Stimulated activated CD8-positive, alpha-beta memory T cell treated with anti-CD3 and anti-CD28 coated beads, Interleukin-12 subunit alpha, Interleukin-12 subunit beta, amount 100 ng/mL, for 24 hours (primary cell): ENCODE data around the gene PRX.
A peak's percentile ranks its signal among the peaks of the same experiment; 100 is the strongest.
"Not testable (repeated sequence)": the region's sequence is repeated elsewhere in the genome, so short reads cannot be mapped to it uniquely, and the experiment has no call there.

ENCODE experiments used
- DNase-seq: peaks from one replicate; pipeline ENCODE4 v3.0.0-alpha.2; 2020; ENCODE audit errors: extremely low read depth

PRX gene

DNA sequence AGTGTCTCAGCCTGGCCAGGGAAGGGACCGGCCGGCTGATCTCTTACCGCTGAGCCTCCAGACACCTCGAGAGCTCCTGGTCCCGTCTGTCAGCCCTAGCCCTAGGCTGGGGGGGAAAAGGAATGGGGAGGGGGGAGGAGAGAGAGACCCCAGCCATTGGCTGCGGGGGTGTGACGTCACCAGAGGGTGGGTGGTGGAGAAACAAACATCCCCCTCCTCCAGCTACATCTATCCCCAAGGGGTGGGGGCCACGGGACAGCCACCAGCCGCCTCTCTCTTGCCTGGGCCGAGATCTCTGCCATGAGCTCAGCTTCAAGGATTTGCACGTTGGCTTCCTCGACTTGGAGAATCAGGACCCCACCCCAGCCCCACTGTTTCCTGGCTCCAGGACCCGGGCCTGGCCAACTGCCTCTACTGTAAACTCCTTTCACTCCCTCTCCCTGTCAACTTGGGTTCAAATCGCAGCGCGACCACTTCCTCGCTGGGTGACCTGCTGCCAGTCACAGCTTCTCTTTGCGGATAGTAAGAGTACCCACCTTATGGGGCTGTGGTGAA lies at the start of gene PRX:
TSS of gene PRX (minus strand) at position 88 of the 555 bp plus-strand sequence. CDS start 5,446 bp downstream, outside the sequence.
- DNase-seq: no peak

DNA sequence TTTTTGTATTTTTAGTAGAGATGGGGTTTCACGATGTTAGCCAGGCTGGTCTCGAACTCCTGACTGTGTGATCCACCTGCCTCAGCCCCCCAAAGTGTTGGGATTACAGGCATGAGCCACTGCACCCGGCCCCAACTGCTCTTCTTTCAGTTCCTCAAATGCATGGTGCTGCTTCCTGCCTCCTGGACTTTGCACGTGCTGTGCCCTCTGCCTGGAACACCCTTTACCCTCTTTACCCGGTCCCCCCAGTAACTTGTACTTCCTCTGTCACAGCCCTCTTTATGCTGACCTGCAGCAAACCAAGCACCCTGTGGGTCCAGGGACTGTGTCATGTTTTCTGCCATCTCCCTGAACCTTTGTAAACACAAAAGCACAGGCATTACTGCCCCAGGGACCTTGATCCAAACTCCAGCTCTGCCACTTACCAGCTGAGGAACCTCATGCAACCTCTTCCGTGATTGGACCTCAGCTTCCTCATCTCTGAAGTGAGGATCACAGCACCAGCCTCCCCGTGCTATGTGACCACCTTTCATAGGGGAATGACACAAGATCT lies 48.6 kb upstream of the PRX start:
- DNase-seq: no peak

- no peak for DNase-seq
Observed at GRCh38 chr19:40460185-40460584, 47.0 kb upstream of the PRX start.

DNA sequence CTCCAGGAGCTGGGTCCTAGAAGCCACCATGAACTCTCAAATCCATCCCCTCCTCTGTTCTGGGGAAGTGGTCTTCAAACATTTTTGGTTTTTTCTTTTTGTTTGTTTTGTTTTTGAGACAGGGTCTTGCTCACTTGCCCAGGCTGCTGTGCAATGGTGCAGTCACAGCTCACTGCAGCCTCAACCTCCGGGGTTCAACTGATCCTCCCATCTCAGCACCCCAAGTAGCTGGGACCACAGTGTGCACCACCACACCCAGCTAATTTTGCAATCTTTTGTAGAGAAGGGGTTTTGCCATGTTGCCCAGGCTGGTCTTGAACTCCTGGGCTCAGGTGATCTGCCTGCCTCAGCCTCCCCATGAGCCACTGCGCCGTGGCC lies 45.4 kb upstream of the PRX start:
- no peak for DNase-seq

- DNase-seq: no peak
Observed at GRCh38 chr19:40457953-40458596, 44.9 kb upstream of the PRX start.

- DNase-seq: no peak
Observed at GRCh38 chr19:40457048-40457447, 43.9 kb upstream of the PRX start.

GRCh38 chr19:40453943-40454342 lies 40.8 kb upstream of the PRX start:
- not testable (repeated sequence) for DNase-seq

DNA sequence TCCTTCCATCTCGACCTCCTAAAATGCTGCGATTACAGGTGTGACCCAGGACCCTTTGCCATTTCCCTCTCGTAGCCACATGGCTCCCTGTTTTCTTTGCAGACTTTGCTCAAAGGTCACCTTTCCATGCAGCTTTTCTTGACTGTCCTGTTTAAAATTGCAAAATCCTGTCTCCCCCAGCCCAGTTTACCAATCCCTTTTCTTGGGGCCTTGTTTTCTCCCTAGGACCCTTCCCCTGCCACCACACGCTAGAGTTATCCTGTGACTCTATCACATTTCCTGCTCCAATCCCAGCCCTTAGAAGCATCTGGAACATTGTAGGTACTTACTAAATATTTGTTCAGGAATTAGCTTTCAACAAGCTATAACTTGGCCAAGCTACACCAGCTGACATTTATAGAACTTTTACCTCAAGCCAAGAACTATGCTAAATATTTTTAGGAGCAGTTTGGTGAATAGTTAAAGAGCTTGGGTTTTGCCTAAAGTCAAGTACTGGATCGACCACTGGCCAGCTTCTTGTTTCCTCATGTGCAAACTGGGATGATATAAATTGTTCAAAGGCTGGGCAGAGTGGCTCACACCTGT lies 40.1 kb upstream of the PRX start:
- no peak for DNase-seq

GRCh38 chr19:40452016-40452415 lies 38.8 kb upstream of the PRX start:
- DNase-seq: no peak

DNA sequence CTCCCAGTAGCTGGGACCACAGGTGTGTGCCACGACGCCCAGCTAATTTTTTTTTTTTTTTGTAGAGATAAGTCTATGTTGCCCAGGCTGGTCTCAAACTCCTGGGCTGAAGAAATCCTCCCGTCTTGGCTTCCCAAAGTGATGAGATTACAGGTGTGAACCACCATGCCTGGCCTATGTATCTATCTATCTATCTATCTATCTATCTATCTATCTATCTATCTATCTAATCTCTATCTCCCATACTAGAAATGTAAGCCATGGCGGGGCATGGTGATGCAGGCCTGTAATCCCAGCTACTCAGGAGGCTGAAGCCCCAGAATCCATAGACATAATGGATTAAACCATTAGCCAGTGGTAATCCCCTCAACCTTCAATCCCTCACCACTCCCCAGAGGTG lies 37.5 kb upstream of the PRX start:
- no peak for DNase-seq

DNA sequence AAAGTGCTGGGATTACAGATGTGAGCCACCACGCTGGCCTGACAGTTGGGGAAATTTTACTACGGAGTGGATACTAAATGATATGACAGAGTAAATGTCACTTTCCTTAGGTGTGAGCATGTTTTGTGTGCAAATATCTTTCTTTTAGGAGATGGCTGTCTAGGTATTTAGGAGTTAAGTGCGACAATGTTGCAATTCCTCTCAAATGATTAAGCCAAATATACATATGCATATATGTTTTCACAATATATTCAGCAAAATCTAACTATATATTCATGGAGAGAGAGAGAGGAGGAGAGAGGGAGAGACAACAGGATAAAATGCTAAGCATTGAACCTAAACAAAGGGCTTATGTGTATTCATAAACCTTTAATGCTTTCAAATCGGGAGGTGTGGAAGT lies 36.3 kb upstream of the PRX start:
- DNase-seq: no peak

DNA sequence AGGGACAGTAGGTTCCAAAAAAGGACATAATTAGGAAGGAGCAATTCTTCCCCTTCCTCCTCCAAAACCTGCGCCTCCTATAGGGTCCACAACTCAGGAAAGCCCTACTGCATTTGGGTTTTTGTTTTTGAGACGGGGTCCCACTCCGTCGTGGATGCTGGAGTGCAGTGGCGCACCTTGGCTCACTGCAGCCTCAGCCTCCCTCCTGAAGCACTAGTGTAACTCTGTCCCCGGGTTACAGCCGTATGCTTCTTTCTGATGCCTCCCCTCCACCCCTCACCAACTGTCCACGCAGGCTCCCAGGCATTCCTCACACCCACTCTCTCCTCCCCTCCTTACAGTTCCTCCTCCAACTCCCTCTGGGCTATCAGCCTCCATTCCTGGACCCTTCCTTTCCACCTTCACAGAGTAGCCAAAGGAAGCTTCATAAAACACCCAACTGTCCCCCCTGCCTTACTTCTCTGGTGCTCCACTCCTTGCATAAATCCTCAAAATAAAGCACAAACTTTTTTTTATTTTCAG lies 33.1 kb upstream of the PRX start:
- no peak for DNase-seq

- no peak for DNase-seq
Observed at GRCh38 chr19:40445780-40446262, 32.6 kb upstream of the PRX start.

- no peak for DNase-seq
Observed at GRCh38 chr19:40444825-40445312, 31.7 kb upstream of the PRX start.

GRCh38 chr19:40444000-40444824 lies 31.0 kb upstream of the PRX start, which contains the start of gene SERTAD3:
Gene SERTAD3 (minus strand): TSS chr19:40444335. CDS start chr19:40442080, 2,255 bp downstream.
- peak; percentile 95 for DNase-seq

DNA sequence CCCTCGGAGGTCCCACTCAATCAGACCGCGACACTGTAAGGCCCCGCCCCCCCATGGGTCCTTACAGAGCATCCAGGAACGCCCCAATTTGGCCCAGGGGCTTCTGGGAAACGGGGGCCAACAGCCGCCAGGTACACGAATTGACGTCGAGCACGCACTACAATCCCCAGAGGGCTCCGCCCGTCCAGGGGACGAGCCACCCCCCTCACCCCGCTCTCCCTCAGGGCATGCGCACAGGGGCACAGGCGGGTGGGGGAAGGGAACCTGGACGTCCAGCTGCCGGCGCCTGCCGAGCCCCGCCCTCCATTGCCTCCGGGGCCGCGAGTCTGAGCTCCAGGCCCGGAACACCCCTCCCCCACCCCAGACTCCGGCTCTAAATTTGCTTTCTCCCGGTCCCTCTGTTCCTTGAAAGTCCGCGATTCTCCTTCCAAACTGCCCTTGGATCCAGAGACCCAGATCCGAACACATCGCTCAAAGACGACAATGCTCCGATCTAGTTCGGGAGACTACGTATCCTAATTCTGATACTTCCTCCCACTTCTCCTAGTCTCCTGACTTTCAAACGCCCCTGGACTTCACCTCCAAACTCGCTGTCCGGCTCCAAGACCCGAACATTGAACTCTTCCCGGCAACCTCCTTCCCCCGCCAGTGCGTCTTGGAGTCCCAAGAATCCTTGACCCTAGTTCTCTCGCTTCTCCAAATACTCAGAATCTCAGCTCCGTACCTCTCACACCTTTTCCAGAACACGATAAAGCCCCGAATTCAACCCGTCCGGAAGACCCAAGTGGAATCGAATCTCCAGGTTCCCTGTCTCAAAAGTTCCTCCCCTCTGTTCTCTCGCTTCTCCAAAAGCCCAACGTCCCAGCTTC lies 30.2 kb upstream of the PRX start:
- peak; percentile 99 for DNase-seq

GRCh38 chr19:40442328-40443130 lies 29.4 kb upstream of the PRX start:
- DNase-seq: no peak

- no peak for DNase-seq
Observed at GRCh38 chr19:40441719-40442253, 28.6 kb upstream of the PRX start.

DNA sequence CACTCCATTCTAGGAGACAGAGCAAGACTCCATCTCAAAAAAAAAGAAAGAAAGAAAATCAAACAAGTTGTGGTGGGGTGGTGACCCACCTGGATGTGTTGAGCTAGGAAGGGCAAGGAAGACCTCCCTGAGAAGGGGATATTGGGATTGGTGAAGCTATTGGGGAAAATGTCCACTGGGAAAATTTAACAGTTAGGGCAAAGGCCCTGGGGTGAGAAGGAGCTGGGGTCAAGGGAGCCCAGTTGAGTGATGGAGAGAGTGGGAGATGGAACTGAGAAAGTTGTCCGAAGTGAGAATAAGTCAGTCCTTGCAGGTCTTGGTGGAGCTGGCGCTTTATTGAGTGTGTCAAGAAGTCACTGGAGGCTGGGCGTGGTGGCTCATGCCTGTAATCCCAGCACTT lies 25.1 kb upstream of the PRX start:
- DNase-seq: no peak
